Loucy (cell line): ENCODE results near the gene DIDO1.

Experiments used
- EZH2phosphoT487 ChIP-seq: fragments of 200-600 bp; IDR thresholded peaks from 2 replicates; pipeline ENCODE4 v1.6.1; 2018; ENCODE audit warnings: antibody characterized with exemption, mild to moderate bottlenecking, moderate library complexity, borderline replicate concordance
- TF ChIP-seq, protein P1 (sequence below): fragments of 200-600 bp; sonication (generic); conservative IDR thresholded peaks from 2 replicates; pipeline ENCODE4 v1.5.1; 2014; ENCODE audit warnings: mild to moderate bottlenecking, antibody characterized with exemption, low read length

DNA sequence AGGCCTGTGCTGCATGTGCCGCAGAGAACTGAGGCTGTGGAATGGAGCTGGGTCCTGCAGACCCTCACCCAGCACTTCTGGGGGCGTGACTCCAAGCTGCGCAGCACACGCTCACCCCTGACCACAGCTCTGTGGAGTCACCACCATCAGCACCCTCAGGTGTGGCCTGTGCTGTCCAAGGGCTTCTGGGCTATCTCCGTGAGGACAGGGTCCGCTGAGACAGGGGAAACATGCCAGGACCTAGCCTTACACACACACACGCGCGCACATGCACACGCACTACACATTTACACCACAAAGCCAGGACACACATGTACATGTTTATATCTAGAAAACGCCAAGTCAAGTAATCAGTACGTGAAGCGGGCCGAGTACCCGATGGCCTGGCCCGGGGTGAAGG is 37.9 kb downstream of the DIDO1 start:
- TF ChIP-seq, protein P1, sequence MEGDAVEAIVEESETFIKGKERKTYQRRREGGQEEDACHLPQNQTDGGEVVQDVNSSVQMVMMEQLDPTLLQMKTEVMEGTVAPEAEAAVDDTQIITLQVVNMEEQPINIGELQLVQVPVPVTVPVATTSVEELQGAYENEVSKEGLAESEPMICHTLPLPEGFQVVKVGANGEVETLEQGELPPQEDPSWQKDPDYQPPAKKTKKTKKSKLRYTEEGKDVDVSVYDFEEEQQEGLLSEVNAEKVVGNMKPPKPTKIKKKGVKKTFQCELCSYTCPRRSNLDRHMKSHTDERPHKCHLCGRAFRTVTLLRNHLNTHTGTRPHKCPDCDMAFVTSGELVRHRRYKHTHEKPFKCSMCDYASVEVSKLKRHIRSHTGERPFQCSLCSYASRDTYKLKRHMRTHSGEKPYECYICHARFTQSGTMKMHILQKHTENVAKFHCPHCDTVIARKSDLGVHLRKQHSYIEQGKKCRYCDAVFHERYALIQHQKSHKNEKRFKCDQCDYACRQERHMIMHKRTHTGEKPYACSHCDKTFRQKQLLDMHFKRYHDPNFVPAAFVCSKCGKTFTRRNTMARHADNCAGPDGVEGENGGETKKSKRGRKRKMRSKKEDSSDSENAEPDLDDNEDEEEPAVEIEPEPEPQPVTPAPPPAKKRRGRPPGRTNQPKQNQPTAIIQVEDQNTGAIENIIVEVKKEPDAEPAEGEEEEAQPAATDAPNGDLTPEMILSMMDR, result no peak
- no peak for TF ChIP-seq EZH2phosphoT487
